Fibroblast of gingiva (primary cell): ENCODE measurements around the gene KCNH5.

ENCODE experiments used
- DNase-seq: peaks from one replicate; pipeline ENCODE4 v3.0.0-alpha.2; 2011; ENCODE audit warnings: low read depth

Gene KCNH5

DNA sequence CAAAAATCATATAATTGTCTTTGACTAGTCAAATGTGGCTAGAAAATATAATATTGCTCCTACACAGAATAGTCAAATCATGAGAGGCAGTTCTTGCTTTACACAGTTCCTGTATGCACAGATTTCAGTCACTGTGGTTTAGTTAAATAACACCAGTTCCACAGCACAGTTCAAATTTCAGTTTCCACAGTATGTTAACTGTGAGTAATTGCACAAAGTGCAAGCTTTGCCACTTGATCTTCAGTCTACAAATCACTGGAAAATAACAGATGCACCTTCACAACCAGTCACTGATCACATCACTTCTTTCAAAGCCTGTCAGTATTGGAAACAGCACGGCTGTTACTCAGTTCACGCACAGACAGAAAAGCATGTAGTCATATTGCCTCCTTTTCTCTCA is 38.7 kb downstream of the KCNH5 start:
- DNase-seq = no peak

DNA sequence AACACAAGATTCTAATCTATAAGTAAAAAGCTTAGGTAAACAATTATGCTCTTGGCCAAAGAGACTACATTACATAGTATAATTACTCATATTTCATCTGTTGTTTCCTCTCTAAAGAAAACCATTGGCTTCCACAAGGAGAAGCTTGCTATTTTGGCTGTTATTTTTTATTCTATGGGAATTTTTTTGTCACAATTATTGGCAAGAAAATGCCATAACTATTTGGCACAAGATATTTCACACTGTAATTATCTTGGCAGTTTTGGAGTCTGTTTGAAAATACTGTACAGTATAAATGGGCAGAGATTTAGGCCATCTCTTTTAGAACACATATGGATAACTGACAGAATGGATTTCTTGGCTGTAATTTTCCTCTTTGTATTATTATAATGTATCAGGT is 51.2 kb downstream of the KCNH5 start:
- DNase-seq = no peak

DNA sequence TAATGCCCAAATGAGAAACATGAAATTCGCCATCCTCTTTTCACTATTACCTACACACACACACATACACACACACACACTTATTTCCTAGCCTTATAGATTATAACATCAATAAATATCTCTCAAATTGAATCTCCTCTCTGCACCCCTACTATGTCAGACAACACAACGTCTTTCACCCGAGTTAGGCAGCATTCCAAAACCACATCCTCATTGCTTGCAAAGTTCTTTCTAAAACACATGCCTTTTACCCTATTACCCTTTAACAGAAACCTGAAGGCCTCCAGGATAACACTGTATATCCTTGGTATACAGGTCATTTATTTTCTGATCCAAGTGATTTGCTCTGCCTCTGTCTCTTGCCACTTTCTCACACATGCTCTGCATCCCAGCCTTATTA is 56.3 kb downstream of the KCNH5 start:
- no peak for DNase-seq

DNA sequence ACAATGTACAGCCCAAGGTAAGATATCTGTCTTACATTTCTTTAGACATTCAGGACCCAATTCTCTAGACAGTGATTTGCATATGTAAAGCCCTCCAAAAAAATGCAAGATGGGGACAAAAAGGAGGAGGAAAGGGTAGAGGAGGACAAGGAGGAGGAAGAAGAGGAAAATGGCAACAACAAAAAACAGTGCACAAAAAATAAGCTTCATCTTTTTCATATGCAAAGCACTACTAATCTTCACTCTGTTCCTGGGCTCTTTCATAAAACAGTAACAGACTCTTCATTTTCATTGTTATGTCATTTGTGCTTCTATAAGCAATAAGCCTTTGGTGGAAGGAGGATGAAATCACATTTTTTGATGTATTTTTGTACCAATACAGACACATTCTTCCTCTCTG is 61.4 kb downstream of the KCNH5 start:
- no peak for DNase-seq

DNA sequence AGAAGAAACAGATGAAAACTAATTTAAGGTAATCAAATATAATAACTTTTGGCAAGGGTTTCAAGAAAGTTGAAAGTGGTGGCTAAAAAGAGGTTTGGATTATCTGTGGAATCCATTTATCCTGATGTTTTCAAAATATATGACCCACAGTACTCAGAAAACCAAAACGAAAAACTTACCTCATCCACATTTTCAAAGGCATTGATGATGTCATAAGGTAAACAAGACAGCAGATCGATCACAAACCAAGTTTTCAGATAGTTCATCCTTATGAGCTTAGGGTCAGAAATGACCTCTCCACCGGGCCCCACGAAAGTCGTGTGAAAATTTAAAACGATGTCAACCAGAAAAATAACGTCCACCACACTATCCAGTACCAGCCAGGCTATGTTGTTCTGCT is 64.6 kb downstream of the KCNH5 start:
- no peak for DNase-seq

DNA sequence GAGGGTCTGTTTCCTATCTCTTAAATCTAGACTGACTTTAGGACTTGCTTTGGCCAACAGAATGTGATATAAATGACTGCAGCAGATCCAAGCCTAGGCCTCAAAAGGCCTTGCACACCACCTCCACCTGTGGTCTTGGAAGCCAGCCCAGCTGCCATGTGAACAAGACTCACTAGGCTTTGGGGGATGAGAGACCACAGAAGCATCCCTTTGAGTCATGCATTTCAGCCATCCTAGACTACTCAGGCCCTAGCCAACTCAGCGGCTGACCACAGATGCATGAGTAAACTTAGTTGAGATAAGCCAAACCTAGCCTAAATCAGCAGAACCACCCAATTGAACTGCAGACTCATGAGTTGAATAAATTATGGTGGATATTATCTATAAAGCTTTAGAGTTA is 87.7 kb downstream of the KCNH5 start:
- DNase-seq = no peak

DNA sequence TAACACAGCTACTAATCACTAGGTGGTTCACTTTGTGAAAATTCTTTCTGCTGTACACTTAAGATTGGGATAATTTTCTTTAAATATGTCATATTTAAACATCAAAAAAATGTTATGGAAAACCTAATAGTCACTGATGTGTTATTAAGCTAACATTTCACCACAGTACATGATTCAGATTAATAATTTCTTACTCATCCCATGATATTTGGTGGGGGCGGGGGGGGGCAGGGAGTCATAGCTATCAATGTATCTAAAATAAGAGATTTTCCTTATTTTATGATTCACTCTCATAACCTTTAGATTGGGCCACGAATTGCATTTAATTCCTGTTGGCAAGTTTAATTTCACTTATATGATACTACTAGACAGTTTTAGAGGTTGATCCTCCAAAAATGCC is 88.8 kb downstream of the KCNH5 start:
- no peak for DNase-seq

DNA sequence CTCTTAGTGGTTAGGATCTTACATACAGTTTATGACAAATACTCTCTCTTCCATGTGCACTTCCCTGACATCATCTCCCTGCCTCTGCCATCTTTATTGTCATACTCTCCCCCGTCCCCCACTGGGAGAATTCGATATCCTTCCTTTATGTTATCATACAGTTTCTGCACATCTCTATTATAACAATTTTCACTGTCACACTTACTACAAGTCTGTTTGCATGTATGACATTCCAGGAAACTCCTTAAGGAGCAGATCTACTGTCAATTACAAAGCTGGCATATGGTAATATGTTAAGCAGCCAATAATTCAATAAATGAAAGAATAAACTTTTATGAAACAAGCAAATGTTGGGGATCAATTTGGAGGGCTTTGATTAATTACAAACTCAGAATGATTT is 91.1 kb downstream of the KCNH5 start:
- no peak for DNase-seq

DNA sequence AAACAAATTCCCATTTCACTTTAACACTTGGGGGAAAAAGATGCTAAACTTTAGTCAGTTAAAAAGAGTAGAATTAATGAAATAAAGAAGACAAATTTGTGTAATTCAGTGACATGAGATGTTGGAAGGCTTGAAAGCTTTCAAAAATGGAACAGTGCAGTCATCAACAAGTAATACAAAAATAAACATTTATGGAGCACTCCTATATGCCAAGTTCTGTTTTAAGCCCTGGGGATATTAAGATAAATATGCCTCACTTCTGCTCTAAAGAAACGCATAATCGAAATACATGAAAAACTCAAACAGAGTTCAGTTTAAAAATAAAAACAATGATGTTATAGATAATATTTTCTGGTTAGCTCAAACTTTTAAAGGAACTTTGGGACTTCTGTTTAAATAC is 93.0 kb downstream of the KCNH5 start:
- DNase-seq = no peak

DNA sequence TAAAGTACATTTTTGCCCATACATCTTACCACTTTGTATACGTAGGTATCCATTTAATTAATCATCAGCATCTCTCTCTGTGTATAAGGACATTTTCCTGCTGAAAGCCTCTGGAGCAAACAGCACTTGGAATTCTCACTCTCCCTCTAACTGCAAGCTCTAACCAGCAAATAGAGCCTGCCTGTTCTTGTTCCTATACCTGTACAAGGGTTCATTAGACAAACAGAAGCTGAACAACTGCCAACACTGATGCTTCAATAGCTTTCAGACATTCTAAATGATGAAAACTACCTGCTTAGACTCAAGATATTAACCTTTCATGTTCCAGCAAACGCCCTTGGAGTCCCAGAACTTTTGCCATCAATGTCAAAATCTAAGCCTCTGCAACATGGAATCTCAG is 98.0 kb downstream of the KCNH5 start:
- DNase-seq = no peak

DNA sequence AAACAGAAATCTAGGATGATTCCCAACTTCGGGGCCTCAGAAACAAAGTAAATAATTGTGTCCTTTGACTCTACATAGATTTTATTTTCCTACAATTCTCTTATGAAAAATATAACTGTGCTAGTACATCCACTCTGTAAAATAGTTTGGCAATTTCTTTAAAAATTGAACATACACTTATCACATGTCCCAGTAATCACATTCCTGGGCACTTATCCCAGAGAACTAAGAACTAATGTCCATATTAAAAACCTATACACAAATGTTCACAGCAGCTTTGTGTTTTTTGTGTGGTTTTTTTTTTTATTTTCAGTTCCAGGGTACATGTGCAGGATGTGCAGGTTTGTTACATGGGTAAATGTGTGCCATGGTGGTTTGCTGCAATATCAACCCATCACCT is 99.0 kb downstream of the KCNH5 start:
- no peak for DNase-seq

DNA sequence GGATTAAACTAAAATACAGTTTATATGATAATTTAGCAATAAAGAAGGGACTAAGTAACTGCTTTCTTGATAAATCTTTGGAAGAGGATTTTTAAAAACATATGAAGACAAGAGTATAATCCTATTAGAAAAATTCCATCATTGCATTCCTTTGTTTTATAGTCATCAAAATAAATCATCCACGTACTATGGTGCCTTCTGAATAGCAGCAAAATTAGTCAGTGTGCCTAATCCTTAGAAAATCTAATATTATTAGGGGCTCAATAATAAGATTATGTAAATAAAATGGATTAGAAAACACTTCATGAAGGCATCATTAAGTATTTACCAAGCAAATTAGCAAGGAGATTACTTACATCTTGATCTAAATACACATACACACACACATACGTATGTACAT is 102.1 kb downstream of the KCNH5 start:
- DNase-seq = no peak

DNA sequence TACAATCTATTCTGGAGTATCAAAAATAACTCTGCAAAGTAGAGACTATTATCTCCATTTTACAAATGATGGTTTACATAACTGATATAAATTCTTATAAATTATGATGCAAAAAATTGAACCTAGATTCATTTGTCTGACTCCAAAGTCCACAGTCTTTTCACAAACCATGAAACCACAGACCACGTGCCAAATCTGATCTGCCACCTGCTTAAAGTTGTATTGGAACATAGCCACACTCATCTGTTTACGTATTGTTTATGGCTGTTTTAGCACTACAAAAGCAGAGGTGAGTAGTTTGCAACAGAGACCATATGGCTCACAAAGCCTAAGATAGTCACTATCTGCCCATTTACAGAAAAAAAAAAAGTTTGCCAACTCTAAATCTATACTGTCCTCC is 105.3 kb downstream of the KCNH5 start:
- DNase-seq = no peak

DNA sequence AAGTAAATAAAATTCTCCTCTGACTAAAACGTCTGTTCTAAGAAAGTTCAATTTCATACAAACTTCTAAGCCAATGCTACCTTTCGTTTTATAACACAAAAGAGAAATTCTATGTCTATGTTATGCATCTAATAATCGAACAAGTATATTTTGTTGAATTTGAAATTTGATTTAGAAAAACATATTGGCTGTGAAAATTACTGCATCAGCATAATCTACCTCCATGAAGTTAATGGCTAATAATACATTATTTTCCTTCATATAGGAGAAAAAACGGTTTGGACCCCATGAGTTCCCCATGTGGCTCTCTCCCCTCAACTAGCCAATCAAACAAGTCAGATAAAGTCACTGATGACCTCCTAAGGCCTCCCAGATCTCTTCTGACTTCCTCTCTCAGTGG is 106.5 kb downstream of the KCNH5 start:
- DNase-seq = no peak

DNA sequence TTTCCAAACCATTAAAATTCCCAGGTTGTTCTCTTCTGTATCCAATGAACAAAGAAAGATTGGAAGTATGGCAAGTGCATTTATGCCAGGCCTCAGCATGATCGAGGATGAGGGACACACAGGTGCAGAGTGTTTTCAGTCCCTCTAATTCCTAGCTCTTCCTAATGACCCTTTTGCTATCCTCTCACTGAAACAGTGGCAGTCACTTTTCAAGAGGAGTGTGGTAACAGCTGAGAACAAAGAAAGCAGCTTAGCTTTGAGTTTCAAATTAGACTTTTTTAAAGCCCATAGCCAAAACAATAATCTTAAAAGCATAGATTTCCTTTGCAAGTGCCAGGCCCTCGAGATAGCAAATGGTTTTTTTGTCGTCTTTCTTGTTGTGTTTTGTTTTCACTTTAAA is 110.8 kb downstream of the KCNH5 start:
- no peak for DNase-seq

DNA sequence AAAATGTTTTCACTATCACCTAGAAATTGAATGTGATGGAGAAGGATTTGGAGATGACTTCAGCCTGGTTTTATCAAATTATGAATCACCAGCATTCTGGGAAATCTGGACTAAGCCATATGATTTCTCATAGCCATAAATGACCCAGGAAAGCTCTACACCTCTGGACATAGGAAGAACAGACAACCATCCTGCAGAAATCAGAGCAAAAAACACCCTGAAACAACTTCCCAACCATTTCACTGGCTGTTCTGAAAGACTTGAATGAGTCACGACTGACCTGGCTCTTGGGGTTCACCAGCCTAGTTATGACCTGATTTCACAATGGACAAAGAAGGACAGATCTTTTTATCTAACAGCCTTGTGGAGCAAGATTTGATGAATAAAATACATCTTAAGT is 123.8 kb downstream of the KCNH5 start:
- DNase-seq = no peak

DNA sequence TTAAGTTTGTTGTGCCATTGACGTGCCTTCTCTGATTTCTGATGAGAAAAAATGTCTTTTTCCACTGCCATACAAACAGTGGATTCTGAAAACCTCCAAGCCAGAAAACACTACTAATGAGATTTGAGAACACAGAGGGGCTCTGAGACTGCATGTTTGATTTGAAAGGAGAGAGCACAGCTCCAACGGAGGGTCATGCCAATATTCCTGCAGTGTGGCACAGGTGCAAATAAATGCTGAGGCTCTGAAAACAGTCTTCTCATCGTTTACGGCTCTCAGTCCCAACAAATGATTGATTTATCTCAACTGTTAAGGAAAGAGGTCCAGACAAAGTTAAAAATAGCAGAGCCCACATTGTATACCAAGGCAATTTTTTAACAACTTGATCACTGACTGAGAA is 128.7 kb downstream of the KCNH5 start:
- no peak for DNase-seq

DNA sequence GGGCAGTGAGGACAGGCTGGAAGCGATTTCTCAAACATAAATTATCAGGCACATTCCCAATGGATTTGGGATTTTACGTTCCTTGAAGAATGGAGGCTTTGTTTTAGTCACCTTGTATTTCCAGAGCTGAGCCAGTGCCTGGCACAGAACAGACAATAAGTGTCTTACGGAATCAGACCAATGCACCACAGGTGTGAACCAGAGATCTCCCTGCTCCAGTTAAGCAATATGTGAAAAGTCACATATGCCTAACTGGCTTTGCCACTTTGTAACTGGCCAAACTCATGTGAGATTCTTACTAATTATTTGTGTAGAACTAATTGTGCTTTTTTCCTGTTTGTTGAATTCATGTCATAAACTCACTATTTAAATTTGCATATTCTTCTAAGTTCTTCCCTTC is 130.4 kb downstream of the KCNH5 start:
- DNase-seq = no peak

DNA sequence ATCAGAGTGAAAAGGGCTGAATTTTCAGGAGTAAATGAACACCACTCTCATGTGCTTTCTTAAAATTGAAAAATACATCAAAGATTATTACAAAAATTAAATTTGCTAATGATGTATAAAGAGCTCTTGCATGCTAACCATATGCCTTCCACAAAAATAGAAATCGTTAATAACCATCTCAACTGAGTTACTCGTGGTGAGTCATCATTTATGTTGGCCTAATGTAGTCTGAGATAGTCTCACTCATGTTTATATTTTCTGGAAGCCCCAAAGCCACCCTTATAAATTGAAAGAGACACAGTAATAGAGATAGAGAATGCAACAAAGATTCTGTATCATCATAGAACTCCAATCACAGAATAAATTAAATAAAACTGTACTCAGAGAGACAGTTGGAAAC is 131.2 kb downstream of the KCNH5 start:
- DNase-seq = no peak

DNA sequence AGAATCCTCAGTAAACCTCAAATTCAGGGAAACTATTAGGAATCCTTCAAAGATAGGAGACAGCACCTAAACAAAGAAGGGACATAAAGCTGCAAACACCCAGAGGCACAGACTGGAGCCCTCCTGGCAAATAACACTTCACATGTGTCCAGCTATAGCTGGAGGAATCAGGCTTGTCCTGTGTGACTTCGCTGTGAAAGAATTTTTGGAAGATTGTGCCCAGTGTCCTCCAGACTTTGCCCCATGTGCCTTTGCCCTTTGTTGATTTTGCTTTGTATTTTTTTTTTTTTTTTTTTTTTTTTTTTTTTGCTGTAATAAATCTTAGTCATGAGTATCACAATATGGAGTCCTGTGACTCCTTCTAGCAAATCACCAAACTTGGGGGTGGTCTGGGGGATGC is 136.8 kb downstream of the KCNH5 start:
- DNase-seq = no peak

DNA sequence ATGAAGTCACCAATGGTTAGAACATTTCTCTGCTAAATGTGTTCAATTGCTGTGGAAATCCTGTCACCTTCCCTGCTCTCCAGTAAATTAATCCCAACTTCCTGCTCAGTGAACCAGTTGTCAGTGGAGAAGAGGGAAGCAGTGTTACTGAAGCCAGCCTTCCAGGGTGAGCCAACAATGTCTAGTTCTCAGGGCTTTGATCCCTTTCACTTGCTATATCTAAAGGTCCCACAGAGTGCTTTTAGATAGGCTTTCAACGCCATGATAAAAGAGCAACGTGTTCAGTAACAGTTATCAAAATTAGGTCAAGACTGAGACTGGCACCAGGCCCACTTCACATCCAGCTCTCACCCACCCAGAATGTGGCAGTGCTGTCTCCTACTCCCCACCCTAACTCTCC is 139.7 kb downstream of the KCNH5 start:
- DNase-seq = no peak

DNA sequence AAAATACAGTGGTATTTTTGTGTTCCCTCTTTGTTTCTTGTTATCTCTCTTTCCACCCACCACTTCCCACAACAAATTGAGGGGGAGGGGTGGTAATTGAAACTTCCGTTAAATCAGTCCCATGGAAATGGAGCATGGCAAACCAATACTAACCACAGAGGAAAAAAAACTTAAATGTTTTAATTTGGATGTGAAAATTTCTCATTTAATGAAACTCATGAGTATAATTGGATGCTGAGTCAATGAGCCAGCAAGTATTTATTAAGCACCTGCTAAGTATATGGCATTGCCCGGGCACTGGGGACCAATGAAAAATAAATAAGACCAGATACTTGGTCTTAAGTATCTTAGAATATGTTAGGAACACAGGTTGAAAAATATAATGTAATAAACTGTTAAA is 147.5 kb downstream of the KCNH5 start:
- no peak for DNase-seq

DNA sequence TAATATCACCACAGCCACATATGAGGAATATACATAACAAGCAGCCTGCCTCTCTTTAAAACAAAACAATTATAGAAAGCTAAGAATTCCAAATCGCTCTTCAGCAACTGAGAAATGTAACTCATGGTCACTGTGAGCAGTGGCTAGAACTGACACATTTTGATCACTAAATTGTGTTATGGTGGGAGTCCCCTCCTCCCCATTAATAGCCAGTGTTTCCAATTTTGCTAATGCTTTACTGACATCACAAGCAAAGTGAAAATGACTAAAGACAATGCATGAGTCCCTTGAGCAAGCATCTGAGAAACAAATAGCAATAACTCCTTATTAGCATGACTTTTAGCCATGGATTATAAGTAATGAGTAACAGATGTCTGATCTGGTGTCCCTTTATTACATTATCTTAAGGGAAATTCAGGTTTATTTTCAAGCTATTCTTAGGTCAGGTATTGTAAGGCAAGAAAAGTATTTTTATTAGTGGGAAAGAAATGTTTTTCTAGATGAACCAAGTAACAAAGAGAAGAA is 148.3 kb downstream of the KCNH5 start:
- DNase-seq = no peak

DNA sequence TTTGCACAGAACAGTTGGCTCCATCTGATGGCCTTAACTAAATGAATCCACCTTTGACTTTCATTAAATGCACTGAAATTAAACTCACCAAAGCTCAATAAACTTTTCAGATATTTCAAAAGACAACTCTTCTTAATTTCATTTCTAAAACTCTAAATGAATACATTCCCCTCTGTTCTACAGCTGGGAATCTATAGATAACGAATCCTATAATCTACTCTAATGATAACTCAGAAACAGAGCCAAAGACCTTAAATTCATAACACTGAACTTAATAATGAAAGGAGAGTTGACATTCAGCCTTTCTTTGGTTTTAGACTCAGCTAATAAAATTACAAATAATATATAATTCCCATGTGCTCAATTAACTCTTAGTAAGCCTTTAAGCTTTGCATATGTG is 150.5 kb downstream of the KCNH5 start:
- no peak for DNase-seq

DNA sequence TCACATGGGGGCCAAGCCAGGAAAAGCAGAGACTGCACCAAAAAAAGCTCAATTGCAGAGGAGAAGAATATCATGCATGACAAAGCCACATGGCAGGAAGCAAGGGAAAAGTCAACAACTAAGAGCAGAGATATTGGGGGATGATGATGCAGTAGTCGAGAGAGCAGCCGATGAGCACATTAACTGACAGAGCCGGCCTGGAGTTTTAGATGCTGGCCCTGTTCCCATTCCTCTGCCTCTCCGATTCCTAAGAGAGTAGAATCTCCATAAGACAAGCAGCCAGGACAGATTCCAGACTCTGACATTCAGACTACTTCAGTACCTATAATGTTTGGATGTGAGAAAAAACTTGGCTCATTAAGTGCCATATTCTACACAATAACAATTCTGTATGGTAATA is 155.9 kb downstream of the KCNH5 start:
- no peak for DNase-seq
